PFSK-1 (cell line): Measurements from ENCODE around the gene EPHB4.
A peak's percentile ranks its signal among the peaks of the same experiment; 100 is the strongest.

Experiments
- FOXP2 ChIP-seq: optimal IDR thresholded peaks from 2 replicates; pipeline ENCODE3; 2011; ENCODE audit warnings: borderline replicate concordance, control low read depth, inconsistent platforms; ENCODE audit not compliant: insufficient read depth; ENCODE audit errors: extremely low read length, extremely low read depth
- POLR2AphosphoS5 ChIP-seq: IDR thresholded peaks from 2 replicates; pipeline ENCODE4 v1.6.1; 2012; ENCODE audit warnings: low read depth, mild to moderate bottlenecking, control low read depth, low read length, moderate library complexity
- SIN3A ChIP-seq: IDR thresholded peaks from 2 replicates; pipeline ENCODE4 v1.6.1; 2012; ENCODE audit warnings: mild to moderate bottlenecking, low read length, moderate library complexity, borderline replicate concordance; ENCODE audit not compliant: insufficient read depth
- TAF1 ChIP-seq: IDR thresholded peaks from 2 replicates; pipeline ENCODE4 v1.6.1; 2012; ENCODE audit warnings: low read length, control low read depth, borderline replicate concordance; ENCODE audit not compliant: insufficient read depth
- TF ChIP-seq, protein P1 (sequence below), 2 experiments: IDR thresholded peaks; 2 replicates each; pipeline versions ENCODE4 v1.6.1 to v1.8.0; 2011 to 2012; ENCODE audit warnings: low read depth in 2 of 2, low read length in 2 of 2, control low read depth in 1 of 2, inconsistent platforms in 1 of 2, mild to moderate bottlenecking in 1 of 2, moderate library complexity in 1 of 2; ENCODE audit not compliant: insufficient read depth in 1 of 2

EPHB4 gene

DNA sequence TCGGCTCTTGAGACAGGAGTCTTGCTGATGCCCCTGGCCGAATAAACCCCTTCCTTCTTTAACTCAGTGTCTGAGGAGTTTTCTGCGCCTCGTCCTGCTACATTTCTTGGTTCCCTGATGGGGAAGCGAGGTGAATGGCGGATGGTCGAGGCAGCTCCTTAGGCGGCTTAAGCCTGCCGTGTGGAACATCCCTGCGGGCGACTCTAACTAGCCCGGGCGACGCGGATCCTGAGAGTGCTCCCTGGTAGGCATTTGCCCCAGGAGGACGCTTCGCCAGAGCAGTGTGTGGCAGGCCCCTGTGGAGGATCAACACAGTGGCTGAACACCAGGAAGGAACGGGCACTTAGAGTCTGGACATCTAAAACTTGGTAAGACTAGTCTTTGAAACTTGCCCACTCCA lies 12.0 kb upstream of the EPHB4 start:
- no peak for TF ChIP-seq SIN3A
- no peak for TF ChIP-seq FOXP2

DNA sequence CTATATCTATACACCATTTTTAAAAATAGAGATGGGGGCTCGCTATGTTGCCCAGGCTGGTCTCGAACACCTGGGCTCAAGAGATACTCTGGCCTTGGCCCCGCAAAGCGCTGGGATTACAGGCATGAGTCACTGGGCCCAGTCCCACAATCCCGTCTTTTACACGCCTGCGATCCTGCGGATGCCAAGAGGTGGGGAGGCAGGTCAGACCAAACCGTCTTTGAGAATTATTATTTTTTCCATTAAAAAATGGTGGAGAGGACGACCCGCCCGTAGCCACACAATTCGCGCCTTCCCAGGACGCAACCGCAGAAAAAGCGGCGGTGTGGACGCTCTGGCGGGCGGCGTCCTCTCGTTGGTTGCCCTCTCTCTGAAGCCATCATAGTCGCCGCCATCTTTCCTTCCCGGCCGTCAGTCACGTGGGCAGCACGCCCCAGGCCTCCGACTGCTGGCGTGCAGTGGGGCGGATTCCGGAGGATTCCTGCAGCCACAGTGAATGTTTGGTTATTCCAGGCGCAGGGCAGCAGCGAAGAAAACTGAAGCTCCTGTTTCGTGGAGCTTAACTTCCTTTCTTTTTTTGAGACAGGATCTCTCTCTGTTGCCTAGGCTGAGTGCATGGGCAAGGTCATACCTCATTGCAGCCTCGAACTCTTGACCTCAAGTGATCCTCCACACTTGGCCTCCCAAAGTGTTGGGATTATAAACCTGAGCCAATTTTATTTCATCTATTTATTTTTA lies 9.9 kb upstream of the EPHB4 start:
- TF ChIP-seq POLR2AphosphoS5 (peak; percentile 53; the same call in 1 of the 2 replicates), FOXP2 (peak; percentile 84), SIN3A (no peak), TAF1 (peak; percentile 80; the same call in 1 of the 2 replicates)
- TF ChIP-seq, protein P1, sequence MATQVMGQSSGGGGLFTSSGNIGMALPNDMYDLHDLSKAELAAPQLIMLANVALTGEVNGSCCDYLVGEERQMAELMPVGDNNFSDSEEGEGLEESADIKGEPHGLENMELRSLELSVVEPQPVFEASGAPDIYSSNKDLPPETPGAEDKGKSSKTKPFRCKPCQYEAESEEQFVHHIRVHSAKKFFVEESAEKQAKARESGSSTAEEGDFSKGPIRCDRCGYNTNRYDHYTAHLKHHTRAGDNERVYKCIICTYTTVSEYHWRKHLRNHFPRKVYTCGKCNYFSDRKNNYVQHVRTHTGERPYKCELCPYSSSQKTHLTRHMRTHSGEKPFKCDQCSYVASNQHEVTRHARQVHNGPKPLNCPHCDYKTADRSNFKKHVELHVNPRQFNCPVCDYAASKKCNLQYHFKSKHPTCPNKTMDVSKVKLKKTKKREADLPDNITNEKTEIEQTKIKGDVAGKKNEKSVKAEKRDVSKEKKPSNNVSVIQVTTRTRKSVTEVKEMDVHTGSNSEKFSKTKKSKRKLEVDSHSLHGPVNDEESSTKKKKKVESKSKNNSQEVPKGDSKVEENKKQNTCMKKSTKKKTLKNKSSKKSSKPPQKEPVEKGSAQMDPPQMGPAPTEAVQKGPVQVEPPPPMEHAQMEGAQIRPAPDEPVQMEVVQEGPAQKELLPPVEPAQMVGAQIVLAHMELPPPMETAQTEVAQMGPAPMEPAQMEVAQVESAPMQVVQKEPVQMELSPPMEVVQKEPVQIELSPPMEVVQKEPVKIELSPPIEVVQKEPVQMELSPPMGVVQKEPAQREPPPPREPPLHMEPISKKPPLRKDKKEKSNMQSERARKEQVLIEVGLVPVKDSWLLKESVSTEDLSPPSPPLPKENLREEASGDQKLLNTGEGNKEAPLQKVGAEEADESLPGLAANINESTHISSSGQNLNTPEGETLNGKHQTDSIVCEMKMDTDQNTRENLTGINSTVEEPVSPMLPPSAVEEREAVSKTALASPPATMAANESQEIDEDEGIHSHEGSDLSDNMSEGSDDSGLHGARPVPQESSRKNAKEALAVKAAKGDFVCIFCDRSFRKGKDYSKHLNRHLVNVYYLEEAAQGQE (IDR thresholded peaks at IDR 0.05; ENCODE audit: insufficient read depth in 1 of 2, low read depth in 2 of 2, low read length in 2 of 2) = no peak

DNA sequence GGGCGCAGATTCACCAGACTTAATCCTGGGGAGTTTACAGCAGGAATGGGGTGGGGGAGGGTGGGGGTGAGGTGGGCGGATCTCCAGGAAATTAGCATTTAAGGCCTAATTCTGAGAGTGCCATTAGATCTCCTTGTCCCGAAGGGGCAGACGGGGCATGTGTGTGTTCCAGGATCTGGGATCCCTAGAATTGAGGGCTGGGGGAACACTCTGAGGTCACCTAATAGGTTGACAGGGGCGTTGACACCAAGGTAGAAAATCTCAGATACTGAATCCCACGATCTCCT lies 9.4 kb upstream of the EPHB4 start:
- TF ChIP-seq POLR2AphosphoS5 (no peak), TAF1 (no peak), SIN3A (no peak), FOXP2 (no peak)
- TF ChIP-seq, protein P1 (IDR thresholded peaks at IDR 0.05; ENCODE audit: insufficient read depth in 1 of 2, low read depth in 2 of 2, low read length in 2 of 2) = no peak

DNA sequence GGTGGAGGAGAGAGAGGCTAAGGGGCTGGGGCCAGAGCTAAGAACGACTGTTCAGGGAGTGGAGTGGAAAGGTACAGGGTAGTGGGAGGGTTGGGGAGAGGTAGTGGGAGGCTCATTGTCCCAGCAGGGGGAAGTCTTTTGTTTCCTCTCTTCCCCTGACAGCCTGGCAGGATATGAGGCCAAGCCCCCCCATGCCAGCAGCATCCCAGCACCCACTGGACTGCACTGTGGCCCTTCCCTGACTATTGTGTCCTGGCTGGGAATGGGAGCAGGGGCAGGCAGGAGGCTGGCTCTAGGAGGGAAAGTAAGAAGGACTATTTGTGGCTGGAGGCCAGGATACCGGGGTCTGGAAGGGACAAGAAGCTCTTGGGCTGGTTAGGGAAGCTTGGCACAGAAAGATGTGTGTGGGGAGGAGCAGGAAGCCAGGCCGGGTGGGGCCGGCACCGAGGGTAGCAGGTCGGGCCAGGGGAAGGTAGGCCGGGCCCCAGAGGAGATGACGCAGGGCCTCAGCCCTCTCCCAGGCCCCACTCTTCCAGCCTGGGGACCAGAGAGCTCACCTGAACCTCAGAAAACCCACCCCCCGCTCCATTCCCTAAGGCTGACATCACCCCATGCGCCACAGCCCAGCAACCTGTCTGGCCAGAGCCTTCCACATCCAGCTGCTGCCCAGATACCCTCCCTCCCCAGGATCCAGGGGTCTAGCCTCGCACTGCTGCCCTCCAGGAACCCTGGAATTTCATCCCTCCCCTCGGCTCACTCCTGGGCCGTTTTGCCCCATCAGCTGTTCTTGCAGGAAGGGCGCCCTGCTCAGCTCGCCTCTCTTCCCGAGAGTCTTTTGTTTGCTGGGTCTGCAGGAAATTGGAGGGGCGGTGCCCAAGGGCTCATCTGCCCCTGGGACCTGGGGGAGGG lies 8.8 kb upstream of the EPHB4 start:
- no peak for TF ChIP-seq POLR2AphosphoS5
- TF ChIP-seq, protein P1 (IDR thresholded peaks at IDR 0.05; ENCODE audit: insufficient read depth in 1 of 2, low read depth in 2 of 2, low read length in 2 of 2) = no peak
- no peak for TF ChIP-seq TAF1
- no peak for TF ChIP-seq SIN3A
- TF ChIP-seq FOXP2 = peak; percentile 14

DNA sequence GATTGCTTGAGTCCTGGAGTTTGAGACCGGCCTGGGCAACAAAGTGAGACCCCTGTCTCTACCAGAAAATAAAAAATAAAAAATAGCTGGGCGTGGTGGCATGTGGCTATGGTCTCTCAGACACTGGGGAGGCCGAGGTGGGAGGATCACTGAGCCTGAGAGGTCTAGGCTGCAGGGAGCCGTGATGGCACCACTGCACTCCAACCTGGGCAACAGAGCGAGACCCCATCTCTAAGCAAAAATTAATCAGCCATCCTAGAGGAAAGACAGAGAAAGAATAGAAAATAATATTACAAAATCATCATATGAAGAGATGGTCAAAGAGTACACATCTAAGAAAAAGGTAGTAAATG lies 4.9 kb upstream of the EPHB4 start:
- TF ChIP-seq, protein P1 (IDR thresholded peaks at IDR 0.05; ENCODE audit: insufficient read depth in 1 of 2, low read depth in 2 of 2, low read length in 2 of 2) = no peak
- TF ChIP-seq TAF1 (no peak), SIN3A (no peak), FOXP2 (no peak), POLR2AphosphoS5 (no peak)
